Activated CD8-positive, alpha-beta memory T cell treated with anti-CD3 and anti-CD28 coated beads, Interleukin-2, amount 50 U/mL, for 24 hours (primary cell): ENCODE measurements around the gene DEPDC1B.
"Not testable (repeated sequence)": the region's sequence is repeated elsewhere in the genome, so short reads cannot be mapped to it uniquely, and the experiment has no call there.

Experiments
- DNase-seq: peaks from one replicate; pipeline ENCODE4 v3.0.0-alpha.2; 2020; ENCODE audit errors: extremely low read depth

Gene DEPDC1B

DNA sequence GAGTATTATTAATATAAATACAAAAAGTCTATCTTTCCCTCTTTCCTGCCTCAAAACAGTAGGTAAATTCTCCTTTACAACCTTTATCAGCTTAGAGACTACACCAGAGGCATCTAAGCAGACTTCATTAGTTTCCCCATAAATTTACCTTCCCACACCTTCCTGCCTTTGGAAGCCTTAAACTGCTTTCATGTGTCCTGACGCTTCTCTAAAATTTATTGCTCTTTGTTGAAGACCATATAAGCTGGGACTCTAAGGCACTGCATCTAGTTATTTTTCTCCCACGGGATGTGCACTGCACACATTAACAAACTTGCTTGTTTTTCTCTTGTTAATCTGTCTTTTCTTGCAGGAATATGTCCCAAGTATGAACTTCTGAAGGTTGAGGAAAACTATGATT is 51.8 kb downstream of the DEPDC1B start:
- DNase-seq = no peak

DNA sequence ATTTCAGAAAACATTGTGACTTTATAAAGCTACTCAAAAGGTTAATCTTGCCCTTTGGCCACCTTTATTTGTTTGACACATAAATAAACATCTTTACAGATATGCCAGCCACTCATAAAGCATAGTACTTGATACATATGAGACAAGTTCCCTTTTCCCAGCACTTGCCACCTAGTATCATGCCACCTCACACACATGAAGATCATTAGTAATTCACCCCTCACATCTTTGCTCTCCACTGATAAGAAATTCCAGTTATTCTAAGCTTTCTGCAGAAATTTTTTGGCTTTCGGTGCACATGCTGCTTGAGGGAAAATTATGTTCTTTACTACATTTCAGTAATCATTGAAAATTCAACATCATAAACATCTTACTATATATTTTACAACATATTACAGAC is 59.1 kb downstream of the DEPDC1B start:
- no peak for DNase-seq

DNA sequence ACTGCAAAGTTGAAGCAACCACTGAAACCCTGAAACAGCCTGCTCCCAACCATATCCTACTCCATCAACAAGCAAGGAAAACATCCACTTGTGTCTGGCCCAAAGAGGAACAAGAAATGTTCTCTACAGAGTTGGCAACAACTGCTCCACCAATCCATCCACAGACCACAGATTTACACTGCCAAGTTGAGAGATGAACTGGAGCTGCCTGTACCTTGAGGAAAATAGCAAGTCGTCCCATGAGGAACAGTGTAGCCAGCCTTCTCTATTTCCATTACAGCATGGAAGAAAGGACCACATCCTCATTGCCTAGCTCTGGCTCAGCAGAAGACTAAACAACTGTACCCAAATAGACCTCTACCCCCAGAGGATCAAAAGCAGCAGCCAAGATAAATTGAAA is 60.4 kb downstream of the DEPDC1B start:
- DNase-seq = no peak

DNA sequence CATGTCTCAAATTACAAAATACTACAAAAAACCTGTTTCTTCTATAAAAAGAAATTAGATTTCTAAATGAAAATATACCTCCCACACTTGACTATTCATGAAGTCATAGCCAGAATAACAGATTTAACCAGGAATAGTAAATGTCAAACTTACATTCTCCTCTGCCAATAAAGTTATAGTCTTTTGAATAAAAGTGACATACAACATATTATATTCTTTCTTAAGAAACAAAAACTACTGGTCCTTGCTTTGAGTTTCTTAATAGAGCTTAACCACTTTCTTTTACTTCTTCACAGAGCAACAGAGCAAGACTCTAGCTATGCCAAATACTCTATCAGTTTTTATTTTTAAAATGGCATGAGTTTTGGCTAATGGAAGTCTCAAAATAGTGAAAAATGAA is 61.7 kb downstream of the DEPDC1B start:
- no peak for DNase-seq

DNA sequence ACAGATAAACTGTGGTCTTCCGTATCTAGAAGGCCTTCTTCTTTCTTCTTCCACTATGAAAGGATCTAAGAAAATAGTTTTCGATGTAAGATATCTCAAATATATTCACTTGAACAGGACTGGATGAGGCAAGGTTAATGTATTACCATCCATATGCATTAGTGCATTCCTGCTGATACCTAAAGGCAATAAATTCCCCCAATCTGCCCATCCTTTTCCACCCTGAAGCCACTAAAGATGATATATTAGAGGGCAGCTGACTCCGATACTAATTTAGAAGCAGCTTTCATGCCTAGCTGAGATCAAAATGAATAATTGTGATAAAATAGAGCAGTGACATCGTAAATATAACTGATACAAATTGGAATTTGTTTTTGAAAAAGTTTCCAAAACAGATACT is 63.3 kb downstream of the DEPDC1B start:
- DNase-seq = no peak

DNA sequence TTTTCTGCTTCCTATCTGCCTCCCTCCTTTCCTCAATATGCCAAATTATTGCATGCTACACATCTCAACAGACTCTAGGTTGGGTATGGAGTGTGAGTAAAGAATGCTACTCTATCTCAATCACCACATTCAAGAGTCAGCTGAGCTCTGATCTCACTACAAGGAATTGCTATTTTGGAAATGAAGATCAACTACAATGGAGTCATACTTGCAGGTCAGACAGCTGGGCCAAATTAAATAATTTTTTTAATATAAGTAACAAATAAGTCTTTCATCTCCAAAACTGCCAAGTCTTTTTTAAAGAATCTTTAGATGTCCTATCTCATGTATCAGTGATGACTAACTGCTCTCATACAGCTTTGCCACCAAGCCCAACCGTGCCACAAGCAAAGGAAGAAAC is 64.0 kb downstream of the DEPDC1B start:
- DNase-seq = no peak

DNA sequence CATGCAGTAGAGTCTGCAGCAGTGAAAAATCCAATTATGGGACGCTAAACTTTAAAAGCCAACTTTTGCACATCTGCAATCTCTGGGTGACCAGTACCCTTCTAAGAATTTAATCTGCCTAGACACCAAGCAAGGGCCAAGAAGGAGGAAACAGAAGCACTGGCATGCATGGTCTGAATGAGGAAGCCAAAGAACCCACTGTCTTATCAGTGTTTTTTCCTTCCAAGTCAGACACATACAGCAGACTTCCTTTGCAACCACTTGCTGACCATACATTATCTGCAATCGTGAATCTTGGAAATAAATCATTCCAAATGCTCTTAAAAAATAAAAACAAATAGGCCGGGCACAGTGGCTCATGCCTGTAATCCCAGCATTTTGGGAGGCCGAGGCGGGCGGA is 65.9 kb downstream of the DEPDC1B start:
- no peak for DNase-seq

DNA sequence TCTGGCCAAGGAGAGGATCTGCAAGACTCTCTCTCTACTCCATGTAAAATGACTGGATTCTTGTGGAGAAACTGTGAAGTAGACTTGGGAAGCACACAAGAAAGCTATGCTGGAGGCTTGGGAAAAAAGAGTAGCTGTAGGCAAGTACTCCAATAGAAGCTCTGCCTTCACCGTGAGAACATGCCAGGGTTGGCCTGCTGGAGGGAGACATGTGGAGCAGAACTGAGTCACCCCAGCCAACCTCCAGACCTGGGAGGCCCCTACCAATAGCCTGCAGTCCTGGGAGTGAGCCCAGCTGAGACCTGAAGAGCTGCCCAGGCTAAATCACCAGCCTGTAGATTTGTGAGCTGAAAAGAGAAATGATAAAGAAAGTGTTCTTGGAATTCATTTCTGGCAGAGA is 66.6 kb downstream of the DEPDC1B start:
- no peak for DNase-seq

DNA sequence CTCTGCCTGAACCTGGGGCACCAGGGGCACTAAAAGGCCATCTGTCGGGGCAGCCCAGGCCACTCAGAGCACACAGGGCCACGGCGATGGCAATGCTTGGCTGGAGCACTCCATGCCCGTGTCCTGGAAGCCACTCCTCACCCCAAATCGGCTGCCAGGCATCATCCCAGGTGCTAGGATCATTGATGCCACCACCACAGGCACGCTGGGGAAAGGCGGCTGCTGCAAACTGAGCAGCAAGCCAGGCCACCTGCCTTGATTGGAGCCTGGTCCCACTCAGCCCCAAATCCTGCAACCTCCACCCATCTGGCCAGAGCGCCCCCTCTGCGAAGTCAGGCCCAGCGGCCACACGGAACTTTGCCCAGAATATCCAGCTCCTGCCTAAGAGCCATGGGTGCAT is 67.8 kb downstream of the DEPDC1B start:
- no peak for DNase-seq

DNA sequence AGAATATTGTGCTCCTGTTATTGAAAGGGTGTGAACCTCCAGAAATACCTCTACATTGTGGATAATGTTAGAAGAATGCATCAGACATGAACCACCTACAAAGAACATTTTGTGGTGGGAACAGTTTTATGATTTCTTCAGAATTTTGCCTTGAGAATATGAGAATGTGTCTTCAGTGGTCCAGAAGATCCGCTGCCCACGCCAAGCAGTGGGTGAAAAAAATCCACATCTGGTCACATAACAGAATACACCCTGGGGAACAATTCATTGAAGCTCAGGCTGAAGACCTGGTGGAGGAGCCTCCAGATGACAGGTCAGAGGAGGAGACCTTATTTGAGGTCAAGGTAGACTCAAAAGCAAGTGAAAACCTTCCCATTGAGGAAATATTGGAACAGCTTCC is 69.1 kb downstream of the DEPDC1B start:
- DNase-seq = no peak

DNA sequence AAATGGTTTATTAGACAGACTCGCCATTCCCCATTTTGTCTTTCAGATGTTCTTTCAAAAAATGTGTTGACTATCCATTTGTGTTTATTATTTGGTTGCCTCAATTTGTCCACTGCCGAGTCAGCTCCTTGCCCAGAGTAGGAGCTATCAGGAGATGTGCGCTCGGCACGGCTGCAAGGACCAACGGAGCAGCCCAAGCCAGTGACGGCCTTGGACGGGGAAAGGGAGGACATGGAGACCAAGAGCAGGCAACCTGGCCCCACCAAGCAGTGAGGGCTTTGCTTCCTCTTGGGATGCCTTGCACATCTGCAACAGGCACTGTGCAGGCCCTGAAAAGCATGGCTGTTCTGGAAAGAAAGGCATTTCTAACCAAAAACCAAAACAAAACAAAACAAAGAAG is 69.8 kb downstream of the DEPDC1B start:
- DNase-seq = no peak

DNA sequence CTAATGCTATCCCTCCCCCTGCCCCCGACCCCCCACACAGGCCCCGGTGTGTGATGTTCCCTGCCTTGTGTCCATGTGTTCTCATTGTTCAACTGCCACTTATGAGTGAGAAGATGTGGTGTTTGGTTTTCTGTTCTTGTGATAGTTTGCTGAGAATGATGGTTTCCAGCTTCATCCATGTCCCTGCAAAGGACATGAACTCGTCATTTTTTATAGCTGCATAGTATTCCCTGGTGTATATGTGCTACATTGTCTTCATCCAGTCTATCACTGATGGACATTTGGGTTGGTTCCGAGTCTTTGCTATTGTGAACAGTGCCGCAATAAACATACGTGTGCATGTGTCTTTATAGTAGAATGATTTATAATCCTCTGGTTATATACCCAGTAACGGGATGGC is 75.1 kb downstream of the DEPDC1B start:
- DNase-seq = not testable (repeated sequence)

DNA sequence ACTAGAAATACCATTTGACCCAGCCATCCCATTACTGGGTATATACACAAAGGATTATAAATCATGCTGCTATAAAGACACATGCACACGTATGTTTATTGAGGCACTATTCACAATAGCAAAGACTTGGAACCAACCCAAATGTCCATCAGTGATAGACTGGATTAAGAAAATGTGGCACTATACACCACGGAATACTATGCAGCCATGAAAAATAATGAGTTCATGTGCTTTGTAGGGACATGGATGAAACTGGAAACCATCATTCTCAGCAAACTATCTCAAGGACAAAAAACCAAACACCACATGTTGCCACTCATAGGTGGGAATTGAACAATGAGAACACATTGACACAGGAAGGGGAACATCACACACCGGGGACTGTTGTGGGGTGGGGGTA is 79.2 kb downstream of the DEPDC1B start:
- not testable (repeated sequence) for DNase-seq

DNA sequence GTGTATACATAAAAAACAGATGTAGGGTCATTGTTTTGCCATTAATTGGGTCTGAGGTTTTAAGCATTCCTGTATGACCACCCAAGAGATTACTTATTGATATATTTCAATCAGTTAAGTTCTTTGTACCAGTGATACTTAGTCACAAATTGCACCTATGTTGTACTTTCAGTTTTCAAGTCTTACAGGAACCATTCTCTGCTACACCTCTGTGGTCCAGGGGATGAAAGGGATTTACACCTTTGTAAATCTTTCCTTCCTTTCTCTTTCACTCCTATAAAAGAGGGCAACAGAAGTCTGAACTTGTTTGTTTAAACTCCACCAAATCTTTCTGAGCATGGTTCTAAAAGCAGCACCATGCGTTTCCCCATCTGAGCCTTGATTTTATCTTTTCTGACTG is 86.1 kb downstream of the DEPDC1B start:
- DNase-seq = no peak

DNA sequence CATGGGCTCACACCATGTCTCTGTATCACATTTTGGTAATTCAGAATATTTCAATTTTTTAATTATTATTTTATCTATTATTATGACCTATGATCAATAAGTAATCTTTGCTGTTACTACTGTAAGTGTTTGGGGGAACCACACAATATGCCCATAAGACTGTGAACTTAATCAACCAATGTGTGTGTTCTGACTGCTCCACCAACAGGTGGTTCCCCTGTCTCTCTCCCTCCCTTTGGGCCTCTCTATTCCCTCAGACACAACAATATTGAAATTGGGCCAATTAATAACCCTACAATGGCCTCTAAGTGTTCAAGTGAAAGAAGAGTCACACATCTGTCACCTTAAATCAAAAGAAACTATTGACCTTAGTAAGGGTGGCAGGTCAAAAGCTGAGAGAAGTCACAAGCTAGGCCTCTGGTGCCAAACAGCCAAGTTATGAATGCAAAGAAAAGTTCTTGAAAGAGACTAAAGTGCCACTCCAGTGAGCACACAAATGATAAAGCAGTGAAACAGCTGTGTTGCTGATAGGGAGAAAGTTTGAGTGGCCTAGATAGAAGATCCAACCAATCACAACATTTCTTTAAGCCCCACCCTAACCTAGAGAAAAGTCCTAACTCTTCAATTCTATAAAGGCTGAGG is 88.7 kb downstream of the DEPDC1B start:
- no peak for DNase-seq

DNA sequence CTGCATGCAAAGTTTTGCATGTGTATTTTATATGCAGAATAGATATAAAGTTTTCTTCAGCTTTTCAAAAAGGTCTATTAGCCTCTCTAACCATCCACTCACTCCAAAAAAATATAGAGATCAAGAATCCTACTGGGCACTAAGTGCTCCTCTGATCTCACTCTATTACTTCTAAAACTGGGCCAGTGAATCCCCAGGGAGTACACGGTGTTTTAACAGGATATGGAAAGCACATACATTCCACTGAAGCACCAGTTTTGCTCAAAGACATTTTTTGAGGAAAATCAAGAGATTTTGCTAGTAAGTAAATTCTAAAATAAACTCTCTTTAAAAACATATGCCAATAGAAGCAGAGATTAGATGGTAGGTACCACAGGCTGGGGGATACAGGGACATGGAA is 95.2 kb downstream of the DEPDC1B start:
- no peak for DNase-seq

DNA sequence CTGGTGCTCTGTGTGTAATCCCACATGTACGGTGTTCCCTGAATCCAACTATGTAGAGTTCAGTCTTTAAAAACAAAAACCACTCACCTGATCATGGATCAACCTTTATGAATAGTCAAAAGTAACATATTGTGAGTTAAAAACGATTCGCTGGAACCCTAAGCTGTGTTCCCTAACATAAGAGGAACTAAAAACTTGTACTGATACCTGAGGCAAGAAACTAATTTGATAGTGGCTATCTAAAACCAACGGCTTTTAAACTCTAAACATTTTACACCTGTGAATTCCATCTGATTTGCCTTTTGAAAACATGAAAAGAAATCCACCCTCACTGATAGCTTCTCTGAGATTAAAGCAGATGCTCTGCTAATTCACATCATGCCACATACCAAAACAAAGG is 101.5 kb downstream of the DEPDC1B start:
- no peak for DNase-seq

DNA sequence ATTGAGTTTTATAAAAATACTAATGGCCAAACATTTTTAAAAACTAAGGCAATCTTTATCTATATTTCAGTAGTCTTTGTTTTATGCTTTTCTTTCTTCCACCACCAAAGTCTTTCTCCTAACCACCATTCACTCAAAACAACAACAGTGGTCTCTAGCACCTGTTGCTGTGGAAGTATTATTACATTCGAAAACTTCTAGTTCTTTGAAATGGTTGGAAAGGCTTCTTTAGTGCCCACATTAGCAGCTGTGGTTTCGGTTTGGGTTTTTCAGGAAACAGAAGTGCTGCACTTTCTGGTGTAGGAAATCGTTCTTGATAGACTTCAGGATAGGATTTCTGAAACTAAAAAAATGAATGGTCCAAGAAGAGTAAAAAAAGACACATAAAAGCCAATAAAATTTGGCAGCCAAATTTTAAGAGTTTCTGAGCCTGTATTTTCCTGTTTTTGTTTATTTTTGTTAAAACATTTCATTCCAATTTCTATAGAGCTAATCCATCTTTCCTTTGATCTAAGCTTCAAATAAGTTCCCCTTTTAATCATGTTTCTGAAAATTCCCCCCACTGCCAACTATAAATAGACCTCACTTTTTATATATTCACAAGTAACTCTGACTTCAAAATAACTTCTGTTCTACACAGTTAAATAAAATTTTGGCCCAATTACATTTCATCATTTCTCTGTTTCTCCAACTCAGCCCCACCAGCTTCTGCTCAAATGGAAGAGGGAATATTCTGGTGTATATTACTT is 102.2 kb downstream of the DEPDC1B start:
- DNase-seq = no peak

DNA sequence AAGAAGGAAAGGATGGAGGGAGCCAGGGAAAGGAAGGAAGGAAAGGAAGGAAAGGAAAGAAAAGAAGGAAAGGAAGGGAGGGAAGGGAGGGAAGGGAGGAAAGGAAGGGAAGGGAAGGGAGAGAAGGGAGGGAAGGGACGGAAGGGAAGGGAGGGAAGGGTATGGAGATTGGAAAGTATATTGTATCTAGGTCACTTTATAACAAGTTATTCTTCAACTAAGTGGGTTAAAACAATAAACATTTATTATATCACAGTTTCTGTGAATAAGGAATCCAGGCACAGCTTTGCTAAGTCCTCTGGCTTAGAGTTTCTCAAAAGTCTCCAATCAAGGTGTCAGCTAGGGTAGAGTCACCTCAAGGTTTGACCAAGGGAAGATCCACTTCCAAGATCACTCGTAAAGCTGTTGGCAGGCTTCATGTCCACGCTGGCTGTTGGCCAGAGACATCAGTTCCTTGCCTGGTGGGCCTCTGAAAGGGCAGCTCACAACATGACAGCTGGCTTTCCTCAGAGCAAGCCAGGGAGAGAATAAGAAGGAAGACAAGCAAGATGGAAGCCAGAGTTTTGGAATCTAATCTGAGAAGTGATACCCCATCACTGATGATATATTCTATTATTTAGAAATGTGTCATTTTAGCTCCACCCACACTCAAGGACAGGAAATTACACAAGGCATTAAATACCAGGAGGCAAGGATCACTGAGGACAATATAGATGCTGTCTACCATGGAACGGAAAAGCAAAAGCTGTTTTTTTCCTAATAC is 105.1 kb downstream of the DEPDC1B start:
- no peak for DNase-seq

DNA sequence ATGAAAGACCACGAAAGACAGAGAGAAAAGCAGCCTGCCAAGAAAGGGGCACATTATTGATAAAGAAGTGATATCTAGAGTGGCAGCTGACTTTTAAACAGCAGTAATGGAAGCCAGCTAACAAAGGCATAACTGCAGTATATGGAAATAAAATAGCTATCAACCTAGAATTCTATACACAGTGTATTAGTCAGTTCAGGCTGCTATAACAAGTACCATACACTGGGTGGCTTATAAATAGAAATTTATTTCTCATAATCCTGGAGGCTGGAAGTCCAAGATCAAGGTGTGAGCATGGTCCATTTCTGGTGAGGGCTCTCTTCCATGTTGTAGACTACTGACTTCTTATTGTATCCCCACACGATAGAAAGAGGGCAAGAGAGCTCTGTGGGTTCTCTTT is 109.8 kb downstream of the DEPDC1B start:
- DNase-seq = no peak

DNA sequence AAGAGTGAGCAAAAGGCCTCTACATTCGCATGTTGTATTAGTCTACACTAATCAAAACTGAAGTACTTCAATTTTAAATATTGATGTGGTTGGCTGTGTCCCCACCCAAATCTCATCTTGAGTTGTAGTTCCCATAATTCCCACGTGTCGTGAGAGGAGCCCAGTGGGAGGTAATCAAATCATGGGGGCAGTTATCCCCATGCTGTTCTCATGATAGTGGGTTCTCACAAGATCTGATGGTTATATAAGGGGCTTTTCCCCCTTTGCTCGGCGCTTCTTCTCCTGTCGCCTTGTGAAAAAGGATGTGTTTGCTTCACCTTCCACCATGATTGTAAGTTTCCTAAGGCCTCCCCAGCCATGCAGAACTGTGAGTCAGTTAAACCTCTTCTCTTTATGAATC is 112.7 kb downstream of the DEPDC1B start:
- DNase-seq = not testable (repeated sequence)

DNA sequence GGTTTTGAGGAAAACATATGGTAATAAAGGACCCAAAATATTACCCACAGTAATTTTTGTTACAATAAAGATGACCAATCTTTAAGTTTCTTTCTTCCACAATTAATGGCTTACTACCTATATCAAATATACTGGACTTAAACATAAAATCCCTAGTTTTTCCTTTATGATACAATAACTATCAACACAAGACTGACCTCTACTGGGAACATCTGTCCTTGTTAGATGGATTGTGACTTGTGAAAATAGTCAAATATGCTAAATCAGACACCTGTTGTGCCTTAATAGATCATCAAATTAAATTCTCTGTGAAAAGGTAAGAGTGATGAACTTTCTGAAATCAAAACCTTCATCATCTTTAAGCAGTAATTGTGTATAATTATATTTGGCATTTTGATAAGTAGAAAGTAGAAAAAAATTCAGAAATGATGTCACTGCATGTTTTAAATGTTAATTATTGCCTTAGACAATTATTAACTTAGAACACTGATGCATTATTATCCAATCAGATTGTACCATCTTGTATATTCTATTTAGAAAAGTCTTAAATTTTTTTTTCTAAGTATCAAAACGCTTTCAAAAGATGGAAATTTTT is 113.6 kb downstream of the DEPDC1B start:
- DNase-seq = no peak

DNA sequence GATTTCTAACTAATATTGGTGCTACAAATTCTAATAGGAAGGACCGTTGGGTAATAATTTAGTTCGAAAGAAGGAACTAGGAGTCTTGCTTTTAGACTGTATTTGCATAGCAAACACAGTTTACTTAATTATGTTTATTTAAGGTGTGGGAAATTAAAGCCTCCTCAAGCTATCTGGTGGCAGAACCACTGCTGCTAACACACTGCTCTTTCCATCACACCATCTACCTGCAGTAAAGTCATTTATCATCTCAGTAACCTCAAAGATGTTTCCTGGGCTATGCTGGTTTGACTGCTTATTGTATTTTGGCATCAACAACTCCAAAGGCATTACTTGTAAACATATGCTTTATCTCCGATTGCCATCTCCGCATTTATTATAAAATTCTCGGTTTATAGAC is 114.3 kb downstream of the DEPDC1B start:
- no peak for DNase-seq
